Stimulated activated naive CD8-positive, alpha-beta T cell treated with anti-CD3 and anti-CD28 coated beads, Interleukin-15, amount 100 ng/mL, for 72 hours (primary cell): ENCODE measurements around the gene ABI2.

ENCODE experiments used
- ATAC-seq: fragments of 150-1000 bp; cut with Tn5 transposase; 2 replicates; pipeline ENCODE4 v1.10.0; 2021; ENCODE audit warnings: mild to moderate bottlenecking, moderate library complexity
- DNase-seq, 2 donors: peaks; one replicate each; pipeline ENCODE4 v3.0.0; 2021 to 2022
- H3K27ac Mint-ChIP-seq, 2 donors: one replicate each; pipeline ENCODE4 v1.8.0; 2022; ENCODE audit warnings: mild to moderate bottlenecking in 2 of 2, mixed read lengths in 2 of 2, moderate library complexity in 2 of 2
- H3K27me3 Mint-ChIP-seq: one replicate; pipeline ENCODE4 v1.8.0; 2022; ENCODE audit warnings: mixed read lengths
- H3K4me1 Mint-ChIP-seq: one replicate; pipeline ENCODE4 v1.8.0; 2022; ENCODE audit warnings: mild to moderate bottlenecking, mixed read lengths
- H3K4me3 Mint-ChIP-seq, 2 donors: one replicate each; pipeline ENCODE4 v1.8.0; 2022; ENCODE audit warnings: mild to moderate bottlenecking in 2 of 2, mixed read lengths in 2 of 2, moderate library complexity in 1 of 2
- H3K9me3 Mint-ChIP-seq, 2 donors: one replicate each; pipeline ENCODE4 v1.8.0; 2022; ENCODE audit warnings: mixed read lengths in 2 of 2

The ABI2 gene

GRCh38 chr2:203437511-203437910 is 109.3 kb downstream of the ABI2 start:
- no peak for ATAC-seq
- no peak overlapping the region for H3K27ac Mint-ChIP-seq
- no peaks in the 10 kb centered on the region for H3K4me1 Mint-ChIP-seq
- H3K4me3 Mint-ChIP-seq: no peak overlapping the region
- no peak for DNase-seq
- H3K9me3 Mint-ChIP-seq: no peaks in the 10 kb centered on the region
- H3K27me3 Mint-ChIP-seq: no peaks in the 10 kb centered on the region

- H3K4me1 Mint-ChIP-seq: no peaks in the 10 kb centered on the region
Observed at GRCh38 chr2:203438528-203438927, 110.3 kb downstream of the ABI2 start.

GRCh38 chr2:203440671-203441070 is 112.5 kb downstream of the ABI2 start:
- H3K9me3 Mint-ChIP-seq: no peaks in the 10 kb centered on the region
- no peak overlapping the region for H3K4me3 Mint-ChIP-seq
- H3K27ac Mint-ChIP-seq: no peak overlapping the region
- no peak for DNase-seq
- no peaks in the 10 kb centered on the region for H3K27me3 Mint-ChIP-seq
- peaks cover 5% of the 10 kb centered on the region for H3K4me1 Mint-ChIP-seq
- ATAC-seq: no peak

More at GRCh38 chr2:203438528-203438927, 110.3 kb downstream of the ABI2 start:
- H3K27me3 Mint-ChIP-seq: no peaks in the 10 kb centered on the region
- H3K4me3 Mint-ChIP-seq: no peak overlapping the region
- no peak overlapping the region for H3K27ac Mint-ChIP-seq
- no peak for ATAC-seq
- DNase-seq: no peak
- no peaks in the 10 kb centered on the region for H3K9me3 Mint-ChIP-seq

GRCh38 chr2:203441463-203441862 is 113.3 kb downstream of the ABI2 start:
- Mint-ChIP-seq H3K4me1 (peaks cover 13% of the 10 kb centered on the region), H3K27me3 (no peaks in the 10 kb centered on the region), H3K9me3 (no peaks in the 10 kb centered on the region), H3K27ac (no peak overlapping the region), H3K4me3 (no peak overlapping the region)
- DNase-seq (no peak), ATAC-seq (no peak)

- peaks cover 15% of the 10 kb centered on the region for H3K4me1 Mint-ChIP-seq
Observed at GRCh38 chr2:203442463-203442862, 114.3 kb downstream of the ABI2 start.

GRCh38 chr2:203444738-203445137 is 116.5 kb downstream of the ABI2 start:
- ATAC-seq: no peak

More at GRCh38 chr2:203442463-203442862, 114.3 kb downstream of the ABI2 start:
- no peaks in the 10 kb centered on the region for H3K9me3 Mint-ChIP-seq
- H3K27me3 Mint-ChIP-seq: no peaks in the 10 kb centered on the region
- no peak for DNase-seq
- H3K27ac Mint-ChIP-seq: no peak overlapping the region
- no peak for ATAC-seq
- H3K4me3 Mint-ChIP-seq: no peak overlapping the region

GRCh38 chr2:203446071-203446481 is 117.9 kb downstream of the ABI2 start:
- Mint-ChIP-seq H3K27ac (no peak overlapping the region), H3K4me3 (no peak overlapping the region), H3K27me3 (no peaks in the 10 kb centered on the region), H3K9me3 (no peaks in the 10 kb centered on the region), H3K4me1 (peaks cover 15% of the 10 kb centered on the region)
- DNase-seq: no peak
- ATAC-seq: no peak

More at GRCh38 chr2:203444738-203445137, 116.5 kb downstream of the ABI2 start:
- no peaks in the 10 kb centered on the region for H3K27me3 Mint-ChIP-seq
- H3K4me3 Mint-ChIP-seq: no peak overlapping the region
- no peak overlapping the region for H3K27ac Mint-ChIP-seq
- H3K9me3 Mint-ChIP-seq: no peaks in the 10 kb centered on the region
- DNase-seq: no peak
- peaks cover 15% of the 10 kb centered on the region for H3K4me1 Mint-ChIP-seq

GRCh38 chr2:203446780-203447179 is 118.6 kb downstream of the ABI2 start:
- Mint-ChIP-seq H3K9me3 (no peaks in the 10 kb centered on the region), H3K27ac (no peak overlapping the region), H3K4me3 (no peak overlapping the region), H3K27me3 (no peaks in the 10 kb centered on the region), H3K4me1 (peaks cover 15% of the 10 kb centered on the region)
- ATAC-seq: no peak
- no peak for DNase-seq

- peaks cover 12% of the 10 kb centered on the region for H3K4me1 Mint-ChIP-seq
- DNase-seq (no peak), ATAC-seq (no peak)
- H3K27me3 Mint-ChIP-seq: no peaks in the 10 kb centered on the region
- no peak overlapping the region for H3K27ac Mint-ChIP-seq
- H3K4me3 Mint-ChIP-seq: no peak overlapping the region
- H3K9me3 Mint-ChIP-seq: no peaks in the 10 kb centered on the region
Observed at GRCh38 chr2:203450561-203450960, 122.4 kb downstream of the ABI2 start.

GRCh38 chr2:203451011-203451410 is 122.8 kb downstream of the ABI2 start:
- H3K27me3 Mint-ChIP-seq: no peaks in the 10 kb centered on the region
- ATAC-seq (no peak), DNase-seq (no peak)
- no peak overlapping the region for H3K27ac Mint-ChIP-seq
- peaks cover 7% of the 10 kb centered on the region for H3K4me1 Mint-ChIP-seq
- H3K9me3 Mint-ChIP-seq: no peaks in the 10 kb centered on the region
- no peak overlapping the region for H3K4me3 Mint-ChIP-seq

GRCh38 chr2:203451689-203452088 is 123.5 kb downstream of the ABI2 start:
- Mint-ChIP-seq H3K27me3 (no peaks in the 10 kb centered on the region), H3K9me3 (no peaks in the 10 kb centered on the region), H3K4me3 (no peak overlapping the region), H3K27ac (no peak overlapping the region), H3K4me1 (peaks cover under 1% of the 10 kb centered on the region)
- ATAC-seq (no peak), DNase-seq (no peak)

GRCh38 chr2:203453858-203454451 is 125.8 kb downstream of the ABI2 start:
- peak; percentile 18 for DNase-seq
- ATAC-seq: peak; percentile 67
- no peaks in the 10 kb centered on the region for H3K9me3 Mint-ChIP-seq
- H3K4me1 Mint-ChIP-seq: no peaks in the 10 kb centered on the region
- H3K27ac Mint-ChIP-seq: no peak overlapping the region
- H3K4me3 Mint-ChIP-seq: no peak overlapping the region
- H3K27me3 Mint-ChIP-seq: no peaks in the 10 kb centered on the region

- H3K4me3 Mint-ChIP-seq: no peak overlapping the region
- H3K9me3 Mint-ChIP-seq: no peaks in the 10 kb centered on the region
- no peak overlapping the region for H3K27ac Mint-ChIP-seq
- no peaks in the 10 kb centered on the region for H3K4me1 Mint-ChIP-seq
- H3K27me3 Mint-ChIP-seq: no peaks in the 10 kb centered on the region
- DNase-seq (no peak), ATAC-seq (no peak)
Observed at GRCh38 chr2:203455209-203455608, 127.0 kb downstream of the ABI2 start.

- no peak for DNase-seq
- ATAC-seq: no peak
- H3K4me1 Mint-ChIP-seq: no peaks in the 10 kb centered on the region
- H3K27ac Mint-ChIP-seq: peak overlapping the region in 1 of 2 donors; percentile 14
- peaks cover 9% of the 10 kb centered on the region for H3K27me3 Mint-ChIP-seq
- H3K9me3 Mint-ChIP-seq: no peaks in the 10 kb centered on the region
- no peak overlapping the region for H3K4me3 Mint-ChIP-seq
Observed at GRCh38 chr2:203461746-203462145, 133.6 kb downstream of the ABI2 start.

- Mint-ChIP-seq H3K27ac (no peak overlapping the region), H3K4me3 (no peak overlapping the region), H3K9me3 (no peaks in the 10 kb centered on the region), H3K27me3 (peaks cover 9% of the 10 kb centered on the region), H3K4me1 (no peaks in the 10 kb centered on the region)
- DNase-seq (no peak), ATAC-seq (no peak)
Observed at GRCh38 chr2:203462308-203462707, 134.1 kb downstream of the ABI2 start.

- no peaks in the 10 kb centered on the region for H3K9me3 Mint-ChIP-seq
- no peak overlapping the region for H3K27ac Mint-ChIP-seq
- no peaks in the 10 kb centered on the region for H3K4me1 Mint-ChIP-seq
- no peak overlapping the region for H3K4me3 Mint-ChIP-seq
- H3K27me3 Mint-ChIP-seq: peaks cover 9% of the 10 kb centered on the region
- ATAC-seq (no peak), DNase-seq (no peak)
Observed at GRCh38 chr2:203463266-203463678, 135.1 kb downstream of the ABI2 start.

- H3K9me3 Mint-ChIP-seq: no peaks in the 10 kb centered on the region
- ATAC-seq: no peak
Observed at GRCh38 chr2:203469546-203469945, 141.4 kb downstream of the ABI2 start.

More at GRCh38 chr2:203469546-203469945, 141.4 kb downstream of the ABI2 start:
- H3K27me3 Mint-ChIP-seq: peaks cover 9% of the 10 kb centered on the region
- DNase-seq: no peak
- no peaks in the 10 kb centered on the region for H3K4me1 Mint-ChIP-seq
- no peak overlapping the region for H3K27ac Mint-ChIP-seq
- no peak overlapping the region for H3K4me3 Mint-ChIP-seq
